ENCODE data around the gene SMARCD1.

GRCh38 chr12:50104417-50105366 is 19.6 kb downstream of the SMARCD1 start:
- TF ChIP-seq CTCF (conservative IDR thresholded peaks at IDR 0.05; ENCODE audit: low read depth in 2 of 2), result no peak
- TF ChIP-seq EZH2 (IDR thresholded peaks at IDR 0.05; ENCODE audit: low read depth, unreplicated experiment), result no peak
- TF ChIP-seq NANOG (IDR thresholded peaks at IDR 0.05; ENCODE audit: borderline replicate concordance), result no peak
- no peak for TF ChIP-seq POLR2AphosphoS5 (IDR thresholded peaks at IDR 0.05; ENCODE audit: low read depth)
- TF ChIP-seq EZH2phosphoT487 (IDR thresholded peaks at IDR 0.05; ENCODE audit: unreplicated experiment), result no peak
- no peak for TF ChIP-seq JUNB (IDR thresholded peaks at IDR 0.05; ENCODE audit: unreplicated experiment)
- TF ChIP-seq CREB1 (CRISPR knock-in tag; IDR thresholded peaks at IDR 0.05; ENCODE audit: low read depth), result no peak
- TF ChIP-seq, protein P1, sequence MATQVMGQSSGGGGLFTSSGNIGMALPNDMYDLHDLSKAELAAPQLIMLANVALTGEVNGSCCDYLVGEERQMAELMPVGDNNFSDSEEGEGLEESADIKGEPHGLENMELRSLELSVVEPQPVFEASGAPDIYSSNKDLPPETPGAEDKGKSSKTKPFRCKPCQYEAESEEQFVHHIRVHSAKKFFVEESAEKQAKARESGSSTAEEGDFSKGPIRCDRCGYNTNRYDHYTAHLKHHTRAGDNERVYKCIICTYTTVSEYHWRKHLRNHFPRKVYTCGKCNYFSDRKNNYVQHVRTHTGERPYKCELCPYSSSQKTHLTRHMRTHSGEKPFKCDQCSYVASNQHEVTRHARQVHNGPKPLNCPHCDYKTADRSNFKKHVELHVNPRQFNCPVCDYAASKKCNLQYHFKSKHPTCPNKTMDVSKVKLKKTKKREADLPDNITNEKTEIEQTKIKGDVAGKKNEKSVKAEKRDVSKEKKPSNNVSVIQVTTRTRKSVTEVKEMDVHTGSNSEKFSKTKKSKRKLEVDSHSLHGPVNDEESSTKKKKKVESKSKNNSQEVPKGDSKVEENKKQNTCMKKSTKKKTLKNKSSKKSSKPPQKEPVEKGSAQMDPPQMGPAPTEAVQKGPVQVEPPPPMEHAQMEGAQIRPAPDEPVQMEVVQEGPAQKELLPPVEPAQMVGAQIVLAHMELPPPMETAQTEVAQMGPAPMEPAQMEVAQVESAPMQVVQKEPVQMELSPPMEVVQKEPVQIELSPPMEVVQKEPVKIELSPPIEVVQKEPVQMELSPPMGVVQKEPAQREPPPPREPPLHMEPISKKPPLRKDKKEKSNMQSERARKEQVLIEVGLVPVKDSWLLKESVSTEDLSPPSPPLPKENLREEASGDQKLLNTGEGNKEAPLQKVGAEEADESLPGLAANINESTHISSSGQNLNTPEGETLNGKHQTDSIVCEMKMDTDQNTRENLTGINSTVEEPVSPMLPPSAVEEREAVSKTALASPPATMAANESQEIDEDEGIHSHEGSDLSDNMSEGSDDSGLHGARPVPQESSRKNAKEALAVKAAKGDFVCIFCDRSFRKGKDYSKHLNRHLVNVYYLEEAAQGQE (IDR thresholded peaks at IDR 0.05; ENCODE audit: unreplicated experiment), result no peak
